ENCODE results near the gene SH2D7. TPM values are rescaled to one million over a fixed set of nuclear protein-coding genes. Genes with fewer than 3 reads are reported as not detected.

The SH2D7 gene
- total RNA-seq, 1 donor from 2014 or later, result not detected

DNA sequence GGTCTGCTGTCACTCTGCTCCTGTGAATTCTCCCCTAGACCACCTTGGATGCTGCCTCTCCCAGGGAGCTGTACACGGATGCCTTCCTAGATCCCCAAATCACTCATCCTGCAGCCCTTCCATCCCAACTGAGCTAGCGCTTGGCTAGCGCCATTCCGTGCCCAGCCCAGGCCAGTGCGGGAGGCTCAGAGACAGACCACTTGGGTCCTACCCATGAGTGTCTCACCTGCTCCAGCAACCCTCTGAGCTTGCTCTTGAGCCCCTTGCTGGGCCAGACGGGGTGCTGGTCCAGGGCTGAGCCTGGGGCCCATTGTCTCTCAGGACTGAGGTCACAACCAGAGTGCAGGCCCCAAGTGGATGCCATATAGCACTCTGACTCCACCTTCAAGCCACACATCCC, 17.7 kb downstream of the SH2D7 start:
- H3K4me3 Mint-ChIP-seq, result no peak overlapping the region
- no peak for DNase-seq (ENCODE audit: extremely low spot score, unreplicated experiment)
- H3K4me1 Mint-ChIP-seq (ENCODE audit: unreplicated experiment), result no peaks in the 10 kb centered on the region
- no peaks in the 10 kb centered on the region for H3K9me3 Mint-ChIP-seq
- TF ChIP-seq, protein P1, sequence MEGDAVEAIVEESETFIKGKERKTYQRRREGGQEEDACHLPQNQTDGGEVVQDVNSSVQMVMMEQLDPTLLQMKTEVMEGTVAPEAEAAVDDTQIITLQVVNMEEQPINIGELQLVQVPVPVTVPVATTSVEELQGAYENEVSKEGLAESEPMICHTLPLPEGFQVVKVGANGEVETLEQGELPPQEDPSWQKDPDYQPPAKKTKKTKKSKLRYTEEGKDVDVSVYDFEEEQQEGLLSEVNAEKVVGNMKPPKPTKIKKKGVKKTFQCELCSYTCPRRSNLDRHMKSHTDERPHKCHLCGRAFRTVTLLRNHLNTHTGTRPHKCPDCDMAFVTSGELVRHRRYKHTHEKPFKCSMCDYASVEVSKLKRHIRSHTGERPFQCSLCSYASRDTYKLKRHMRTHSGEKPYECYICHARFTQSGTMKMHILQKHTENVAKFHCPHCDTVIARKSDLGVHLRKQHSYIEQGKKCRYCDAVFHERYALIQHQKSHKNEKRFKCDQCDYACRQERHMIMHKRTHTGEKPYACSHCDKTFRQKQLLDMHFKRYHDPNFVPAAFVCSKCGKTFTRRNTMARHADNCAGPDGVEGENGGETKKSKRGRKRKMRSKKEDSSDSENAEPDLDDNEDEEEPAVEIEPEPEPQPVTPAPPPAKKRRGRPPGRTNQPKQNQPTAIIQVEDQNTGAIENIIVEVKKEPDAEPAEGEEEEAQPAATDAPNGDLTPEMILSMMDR (conservative IDR thresholded peaks at IDR 0.05), result no peak
- H3K36me3 Mint-ChIP-seq, result no peaks in the 10 kb centered on the region
- H3K27ac Mint-ChIP-seq, result no peak overlapping the region
- H3K27me3 Mint-ChIP-seq, result no peaks in the 10 kb centered on the region

GRCh38 chr15:78110916-78111475, 18.6 kb downstream of the SH2D7 start:
- Mint-ChIP-seq H3K4me3 (no peak overlapping the region), H3K27ac (no peak overlapping the region), H3K4me1 (ENCODE audit: unreplicated experiment) (no peaks in the 10 kb centered on the region), H3K27me3 (no peaks in the 10 kb centered on the region), H3K9me3 (no peaks in the 10 kb centered on the region), H3K36me3 (no peaks in the 10 kb centered on the region)
- DNase-seq (ENCODE audit: extremely low spot score, unreplicated experiment), result no peak
- TF ChIP-seq, protein P1 (conservative IDR thresholded peaks at IDR 0.05), result no peak

DNA sequence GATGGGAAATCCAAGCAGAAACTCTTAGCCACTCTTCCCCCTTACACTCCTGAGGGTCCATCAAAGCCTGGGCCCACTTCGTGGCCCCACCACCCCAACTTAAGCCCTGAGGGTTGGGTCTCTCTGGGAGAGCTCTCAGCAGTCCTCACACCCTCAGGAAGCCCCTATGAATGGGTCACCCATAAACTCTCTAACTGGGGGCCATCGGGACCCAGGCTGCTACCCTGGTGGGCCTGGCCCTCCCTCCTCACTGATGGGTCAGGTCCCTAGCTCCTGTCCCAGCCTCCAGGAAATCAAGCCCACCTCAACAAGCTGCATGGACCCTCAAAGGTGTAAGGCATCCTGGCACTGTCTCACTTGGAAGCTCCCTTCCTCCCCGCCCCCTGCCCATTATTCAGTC, 19.4 kb downstream of the SH2D7 start:
- TF ChIP-seq, protein P1 (conservative IDR thresholded peaks at IDR 0.05), result no peak
- Mint-ChIP-seq H3K27ac (no peak overlapping the region), H3K9me3 (no peaks in the 10 kb centered on the region), H3K4me1 (ENCODE audit: unreplicated experiment) (no peaks in the 10 kb centered on the region), H3K36me3 (no peaks in the 10 kb centered on the region), H3K27me3 (no peaks in the 10 kb centered on the region), H3K4me3 (no peak overlapping the region)
- DNase-seq (ENCODE audit: extremely low spot score, unreplicated experiment), result no peak

DNA sequence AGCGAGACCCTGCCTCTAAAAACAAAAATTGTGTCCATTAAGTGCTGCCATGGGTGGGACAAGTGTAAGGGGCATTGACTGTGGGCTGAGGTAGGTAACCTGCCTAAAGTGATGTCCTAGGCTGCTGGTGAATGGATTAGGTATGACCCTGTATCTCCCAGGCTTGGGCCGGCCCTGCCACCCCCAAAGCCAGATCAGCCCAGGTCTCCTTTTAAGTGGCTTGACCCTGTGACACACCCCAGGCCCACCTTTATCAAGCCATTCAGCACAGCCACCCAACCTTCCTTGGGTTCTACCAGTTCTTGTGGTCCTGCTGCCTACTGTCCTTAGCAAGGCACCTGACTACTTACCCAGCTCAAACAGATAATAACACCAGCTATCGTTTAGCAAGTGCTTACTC, 20.2 kb downstream of the SH2D7 start:
- H3K27me3 Mint-ChIP-seq, result no peaks in the 10 kb centered on the region
- H3K4me1 Mint-ChIP-seq (ENCODE audit: unreplicated experiment), result no peaks in the 10 kb centered on the region
- no peaks in the 10 kb centered on the region for H3K9me3 Mint-ChIP-seq
- DNase-seq (ENCODE audit: extremely low spot score, unreplicated experiment), result no peak
- no peaks in the 10 kb centered on the region for H3K36me3 Mint-ChIP-seq
- H3K4me3 Mint-ChIP-seq, result no peak overlapping the region
- no peak overlapping the region for H3K27ac Mint-ChIP-seq
- TF ChIP-seq, protein P1 (conservative IDR thresholded peaks at IDR 0.05), result no peak

GRCh38 chr15:78120523-78120922, 28.2 kb downstream of the SH2D7 start:
- Mint-ChIP-seq H3K4me1 (ENCODE audit: unreplicated experiment) (peaks cover 5% of the 10 kb centered on the region), H3K27me3 (no peaks in the 10 kb centered on the region), H3K9me3 (no peaks in the 10 kb centered on the region), H3K4me3 (no peak overlapping the region), H3K27ac (no peak overlapping the region), H3K36me3 (no peaks in the 10 kb centered on the region)
- TF ChIP-seq, protein P1 (conservative IDR thresholded peaks at IDR 0.05), result no peak
- no peak for DNase-seq (ENCODE audit: extremely low spot score, unreplicated experiment)

GRCh38 chr15:78125267-78125666, 32.9 kb downstream of the SH2D7 start:
- H3K4me3 Mint-ChIP-seq, result no peak overlapping the region
- no peaks in the 10 kb centered on the region for H3K36me3 Mint-ChIP-seq
- H3K27me3 Mint-ChIP-seq, result no peaks in the 10 kb centered on the region
- DNase-seq (ENCODE audit: extremely low spot score, unreplicated experiment), result no peak
- peaks cover 13% of the 10 kb centered on the region for H3K4me1 Mint-ChIP-seq (ENCODE audit: unreplicated experiment)
- TF ChIP-seq, protein P1 (conservative IDR thresholded peaks at IDR 0.05), result no peak
- H3K9me3 Mint-ChIP-seq, result no peaks in the 10 kb centered on the region
- H3K27ac Mint-ChIP-seq, result no peak overlapping the region
